GM21576 (cell line): ENCODE results near the gene C20orf204.
A peak's percentile ranks its signal among the peaks of the same experiment; 100 is the strongest.

Experiments used
- ATAC-seq: cut with Tn5 transposase; IDR thresholded peaks from one replicate; pipeline ENCODE4 v1.9.1; 2021; ENCODE audit warnings: mild to moderate bottlenecking, moderate library complexity; ENCODE audit not compliant: unreplicated experiment

The C20orf204 gene

GRCh38 chr20:64070244-64070993 is 34.4 kb downstream of the C20orf204 start:
- ATAC-seq: no peak

DNA sequence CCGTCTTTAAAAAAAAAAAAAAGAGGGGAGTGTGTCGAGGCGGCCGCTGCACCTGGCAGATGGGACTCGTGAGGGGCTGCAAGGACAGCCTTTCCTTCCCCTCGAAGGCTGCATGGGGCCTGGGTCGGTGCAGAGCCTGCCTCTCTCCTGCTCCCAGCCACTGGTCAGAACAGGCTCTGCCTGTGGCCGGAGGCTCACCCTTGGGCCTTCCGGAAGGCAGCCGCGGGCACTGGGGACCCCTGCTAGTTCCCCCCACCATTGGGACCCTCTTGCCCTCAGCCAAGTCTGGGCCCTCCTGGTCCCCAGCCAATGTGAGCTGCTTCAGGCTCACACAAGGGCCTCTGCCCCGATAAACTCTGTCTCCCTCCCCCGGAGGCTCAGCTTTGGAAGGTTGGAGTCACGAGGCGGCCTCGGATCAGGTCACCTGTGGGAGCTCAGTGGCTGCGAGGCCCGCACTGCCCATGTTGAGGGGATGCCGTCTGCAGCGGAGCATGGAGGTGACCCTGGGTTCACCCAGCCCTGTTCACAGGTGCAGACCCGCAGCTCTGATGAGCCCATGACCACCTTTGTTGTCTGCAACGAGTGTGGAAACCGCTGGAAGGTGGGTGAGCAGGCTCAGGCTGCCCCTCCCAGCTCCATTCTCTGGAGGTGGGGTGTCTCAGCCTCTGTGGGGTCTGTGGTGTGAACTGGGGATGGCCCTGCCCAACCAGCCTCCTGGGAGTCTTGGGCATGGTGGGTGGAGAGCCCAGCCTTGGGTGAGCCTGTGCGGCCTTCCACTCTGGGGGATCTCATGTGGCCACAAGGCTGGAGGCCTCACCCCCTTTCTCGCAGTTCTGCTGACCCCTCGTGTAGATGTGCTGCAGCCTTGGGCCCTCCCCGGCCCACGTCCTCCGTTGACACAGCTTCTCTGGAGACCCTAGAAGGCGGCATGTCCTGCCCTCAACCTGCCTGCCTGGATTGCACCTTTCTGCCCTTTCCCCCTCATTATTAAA is 35.7 kb downstream of the C20orf204 start:
- ATAC-seq: no peak

GRCh38 chr20:64072498-64073063 is 36.6 kb downstream of the C20orf204 start:
- ATAC-seq: no peak

DNA sequence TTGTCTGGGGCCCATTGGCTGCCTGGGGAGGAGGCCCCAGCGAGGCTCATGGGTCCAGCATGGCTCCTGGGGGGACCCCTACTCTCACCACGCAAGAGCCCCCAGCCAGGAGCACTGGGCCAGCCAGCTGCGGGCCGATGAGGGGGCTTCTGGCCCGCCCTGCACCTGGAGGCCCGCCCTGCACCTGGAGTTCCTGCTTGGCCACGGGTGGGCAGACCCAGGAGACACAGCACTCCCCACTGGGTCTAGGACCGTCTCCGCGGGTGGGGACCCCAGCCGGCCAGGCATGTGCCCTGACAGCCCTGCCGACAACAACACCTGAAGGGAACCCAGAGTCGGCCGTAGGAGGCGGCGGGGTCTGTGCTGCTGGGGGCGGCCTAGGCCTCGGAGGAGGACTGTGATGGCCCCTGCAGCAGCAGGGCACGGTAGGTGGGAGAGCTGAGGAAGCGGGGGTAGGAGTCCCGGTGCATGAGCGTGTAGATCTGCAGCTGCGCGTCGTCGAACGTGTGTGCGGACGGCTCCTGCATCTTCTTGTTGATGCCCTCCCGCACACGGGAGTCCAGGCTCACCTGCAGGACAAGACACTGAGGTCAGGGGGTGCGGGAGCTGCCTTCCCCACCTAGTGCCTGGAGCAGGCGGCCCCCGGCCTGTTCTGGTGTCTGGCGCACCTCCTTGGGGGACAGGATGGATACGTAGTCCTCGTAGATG is 37.6 kb downstream of the C20orf204 start:
- no peak for ATAC-seq

- no peak for ATAC-seq
Observed at GRCh38 chr20:64074184-64074789, 38.3 kb downstream of the C20orf204 start.

- no peak for ATAC-seq
Observed at GRCh38 chr20:64074963-64075362, 39.0 kb downstream of the C20orf204 start.

DNA sequence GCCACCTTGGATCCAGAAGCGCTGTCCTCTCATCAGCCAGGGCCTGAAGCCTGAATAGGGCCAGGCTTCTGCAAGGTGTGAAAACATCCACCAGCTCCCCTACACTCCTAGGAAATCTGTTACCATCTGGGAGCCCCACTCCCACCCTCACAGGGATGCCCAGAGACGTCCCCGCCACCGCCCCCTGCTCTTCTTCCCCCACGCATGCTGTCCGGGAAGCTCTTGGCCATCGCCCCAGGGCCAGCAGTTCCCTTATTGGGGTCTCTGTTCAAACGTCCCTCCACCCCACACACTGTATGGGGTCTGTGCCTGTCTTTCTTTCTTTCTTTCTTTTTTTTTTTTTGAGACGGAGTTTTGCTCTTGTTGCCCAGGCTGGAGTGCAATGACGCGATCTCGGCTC is 39.6 kb downstream of the C20orf204 start:
- no peak for ATAC-seq

GRCh38 chr20:64076061-64076997 is 40.3 kb downstream of the C20orf204 start:
- no peak for ATAC-seq

DNA sequence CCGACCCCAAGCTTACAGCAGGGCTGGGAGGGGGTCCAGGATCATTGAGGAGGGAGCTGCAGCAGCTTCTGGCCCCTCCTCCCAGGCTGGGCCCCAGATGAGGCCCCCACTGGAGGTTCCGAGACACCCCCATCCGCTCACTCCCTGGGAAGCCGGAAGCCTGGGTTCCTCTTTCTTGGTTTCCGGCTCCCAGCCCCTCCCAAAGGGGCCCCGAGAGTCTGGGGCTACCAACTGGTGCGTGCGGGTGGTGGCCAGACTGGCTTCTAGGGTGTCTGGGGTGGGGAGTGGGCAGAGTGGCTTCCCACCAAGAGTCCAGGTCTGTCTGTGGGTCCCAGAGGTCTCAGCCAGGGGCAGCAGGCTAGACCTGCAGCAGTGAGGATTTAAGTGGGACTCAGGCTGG is 41.1 kb downstream of the C20orf204 start:
- ATAC-seq: no peak

DNA sequence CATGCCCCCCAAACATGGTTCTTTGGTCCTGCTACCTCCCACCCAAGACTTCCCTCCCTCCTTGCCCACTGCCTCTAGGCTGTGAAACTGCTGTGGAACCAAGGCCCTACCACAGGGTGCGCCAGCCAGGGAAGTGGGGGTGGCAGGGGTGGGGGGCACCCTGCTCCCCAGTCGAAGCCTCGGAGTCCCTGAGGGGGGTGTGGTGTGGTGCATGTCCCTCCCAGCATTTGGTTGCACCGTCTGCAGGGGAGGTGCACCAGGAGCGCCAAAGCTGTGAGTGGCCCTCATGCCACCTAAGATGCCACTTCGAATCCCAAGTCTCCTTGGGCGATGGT is 41.5 kb downstream of the C20orf204 start:
- no peak for ATAC-seq

DNA sequence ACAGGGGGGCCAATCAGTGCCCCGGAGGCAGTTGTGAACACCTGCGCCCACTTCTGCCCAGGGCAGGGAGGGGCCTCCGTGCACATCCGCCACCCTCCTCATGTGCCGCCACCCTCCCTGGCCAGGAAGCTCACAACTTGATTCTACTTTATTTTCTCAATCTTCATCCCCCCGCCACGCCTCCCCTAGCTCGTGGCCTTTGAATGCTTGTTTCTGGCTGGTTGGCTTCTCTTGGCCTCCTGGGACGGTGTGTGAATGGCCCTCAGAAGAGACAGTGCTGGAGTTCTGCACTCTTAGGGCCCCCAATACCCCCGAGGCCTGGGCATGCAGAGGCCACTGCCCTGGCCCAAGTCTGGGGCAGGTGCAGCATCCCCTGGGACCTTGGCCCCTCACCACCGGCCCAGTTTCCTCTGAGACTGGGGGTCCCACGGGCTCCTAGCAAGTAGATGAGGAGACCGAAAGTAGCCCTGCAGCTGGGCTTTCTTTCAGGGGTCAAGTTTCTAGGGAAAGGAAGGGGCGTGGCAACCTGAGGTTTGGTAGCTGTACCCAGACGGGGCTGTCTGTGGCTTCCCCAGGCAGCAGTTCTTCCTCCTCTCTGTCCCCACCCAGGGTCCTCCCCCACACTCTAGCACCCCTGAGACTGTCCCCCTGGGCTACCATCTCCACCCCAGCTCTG is 42.0 kb downstream of the C20orf204 start:
- ATAC-seq: no peak

DNA sequence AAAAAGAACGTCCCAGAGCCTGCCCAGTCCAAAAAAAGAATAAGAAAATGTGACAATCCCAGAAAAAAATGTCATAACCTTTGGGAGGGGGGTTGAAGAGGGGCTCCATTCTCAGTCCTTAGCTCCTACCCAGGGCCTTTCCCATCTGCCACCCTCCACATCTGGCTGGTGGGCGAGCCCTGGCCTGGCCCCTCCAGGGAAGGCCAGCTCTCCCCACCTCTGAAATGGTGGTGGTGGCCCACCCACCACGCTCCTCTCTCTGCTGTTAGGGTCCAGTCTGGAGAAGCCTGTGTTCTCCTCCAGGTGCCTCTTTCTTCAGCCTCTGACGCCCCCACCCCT is 42.9 kb downstream of the C20orf204 start:
- ATAC-seq: no peak

GRCh38 chr20:64079273-64080012 is 43.5 kb downstream of the C20orf204 start, which contains the start of gene RGS19:
Gene RGS19 (minus strand): TSS chr20:64079518. CDS start chr20:64076886, 2,632 bp downstream.
- peak; percentile 27 for ATAC-seq

DNA sequence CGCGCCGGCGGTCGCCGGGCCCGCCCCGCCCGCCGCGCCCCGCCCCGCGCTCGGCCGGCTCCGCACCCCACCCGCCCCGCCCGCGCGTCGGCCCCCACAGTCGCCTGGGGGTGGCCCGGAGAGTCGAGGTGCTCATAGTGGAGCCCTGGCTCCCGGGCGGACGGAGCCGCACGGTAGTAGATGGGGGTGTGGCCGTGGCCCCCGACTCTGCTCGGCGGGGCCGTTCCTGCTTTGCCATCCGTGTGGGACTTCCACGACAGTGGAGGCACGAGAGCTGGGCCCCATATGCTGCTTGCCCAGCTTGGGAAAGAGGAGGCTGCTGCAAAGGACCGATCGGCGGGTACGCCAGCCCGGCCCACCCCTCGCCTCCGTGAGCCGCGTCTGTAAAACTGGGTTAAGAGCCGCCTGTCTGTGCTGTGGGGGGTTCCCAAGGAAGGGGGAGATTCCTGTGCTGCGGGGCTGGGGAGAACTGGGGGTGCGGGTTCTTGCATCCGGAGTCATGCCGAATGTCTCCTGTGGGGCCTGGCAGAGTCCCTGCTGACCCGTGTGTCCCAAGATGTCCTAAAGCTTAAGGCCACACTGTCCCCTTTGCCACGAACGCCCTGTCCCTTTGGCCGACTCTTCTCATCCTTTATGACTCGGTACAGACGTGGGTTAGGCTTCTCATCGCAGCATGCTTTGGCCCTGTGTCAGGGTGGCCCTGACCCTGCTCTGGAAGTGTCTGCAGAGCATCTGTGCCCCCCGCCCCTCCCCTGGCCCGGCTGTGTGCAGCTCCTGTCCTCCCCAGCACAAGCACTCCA is 44.2 kb downstream of the C20orf204 start, which contains the start of gene OPRL1:
OPRL1 (plus strand) TSS at position 70 of the 800 bp plus-strand sequence. CDS start 12,639 bp downstream, outside the sequence.
- ATAC-seq: no peak

- no peak for ATAC-seq
Observed at GRCh38 chr20:64080813-64081623, 45.0 kb downstream of the C20orf204 start.

- ATAC-seq: no peak
Observed at GRCh38 chr20:64081624-64081964, 45.6 kb downstream of the C20orf204 start.
